K562 (cell line): ENCODE results near the gene FOXA3. TPM values are rescaled to one million over a fixed set of nuclear protein-coding genes. Genes with fewer than 3 reads are reported as not detected.

Experiments used
- ATAC-seq: fragments of 200-7000 bp; cut with Tn5 transposase; 3 replicates; pipeline ENCODE4 v1.9.1; 2020; ENCODE audit warnings: moderate library complexity
- BruUV-seq: library from RNA; stranded (reverse); fragments of 400-500 nt; replicated peaks from 2 replicates; lab custom pipeline; 2021; lab: Mats Ljungman, UMichigan
- CTCF ChIA-PET: fragments of 300-600 bp; formaldehyde crosslinking; extraction: SDS; loops from one replicate; lab custom pipeline; 2021; ENCODE audit warnings: low intra/inter-chr PET ratio; lab: Yijun Ruan, JAX
- POLR2A ChIA-PET: fragments of 300-600, 350-650 bp; sonication (Branson Sonifier 250); formaldehyde crosslinking; extraction: SDS; loops from one replicate; lab custom pipeline; 2021; ENCODE audit warnings: antibody characterized with exemption, inconsistent platforms; lab: Yijun Ruan, JAX
- DNase-seq, 4 experiments: peaks; one replicate each; pipeline versions ENCODE4 v3.0.0 to v3.0.0-alpha.2; 2011 to 2018; ENCODE audit warnings: low spot score in 3 of 4, mixed read lengths in 3 of 4; ENCODE audit errors: extremely low read depth in 1 of 4
- FAIRE-seq: peaks from 2 replicates; lab custom pipeline; 2011; peaks lifted over from hg19 to GRCh38; lab: Jason Lieb, UNC
- H2AFZ ChIP-seq: 2 replicates; pipeline ENCODE4 v1.6.0; 2011; ENCODE audit warnings: low read depth, low read length, control low read depth, inconsistent platforms
- H3K27ac ChIP-seq: fragments of 200-600 bp; 3 replicates; pipeline ENCODE4 v1.8.0; 2011; ENCODE audit warnings: low read depth, mild to moderate bottlenecking, control low read depth, inconsistent platforms, low read length, moderate library complexity, mixed read lengths; ENCODE audit errors: extremely low read depth
- H3K27me3 ChIP-seq, 2 experiments: fragments of 300-600 bp in 1 of 2; 2 replicates in 1 of 2; 3 replicates in 1 of 2; pipeline versions ENCODE4 v1.6.0 to v1.8.0; 2011; ENCODE audit warnings: inconsistent platforms in 2 of 2, low read length in 2 of 2, mild to moderate bottlenecking in 1 of 2, mixed read lengths in 1 of 2, moderate library complexity in 1 of 2; ENCODE audit not compliant: control insufficient read depth in 2 of 2, insufficient read depth in 2 of 2
- H3K36me3 ChIP-seq: fragments of 300-600 bp; 3 replicates; pipeline ENCODE4 v1.8.0; 2011; ENCODE audit warnings: mild to moderate bottlenecking, low read length, inconsistent platforms; ENCODE audit not compliant: control insufficient read depth, insufficient read depth
- H3K4me1 ChIP-seq, 2 experiments: fragments of 200-600 bp in 1 of 2; replicated peaks in 1 of 2; 2 replicates in 1 of 2; 3 replicates in 1 of 2; pipeline versions ENCODE4 v1.5.1 to v1.8.0; 2011; ENCODE audit warnings: inconsistent platforms in 2 of 2, low read length in 2 of 2, mild to moderate bottlenecking in 1 of 2, mixed read lengths in 1 of 2, moderate library complexity in 1 of 2; ENCODE audit not compliant: control insufficient read depth in 2 of 2, insufficient read depth in 2 of 2
- H3K4me2 ChIP-seq: 2 replicates; pipeline ENCODE4 v1.6.1; 2011; ENCODE audit warnings: low read length, control low read depth, inconsistent platforms, mixed read lengths; ENCODE audit not compliant: insufficient read depth
- H3K4me3 ChIP-seq: fragments of 200-600 bp; sonication (generic), shearing (Covaris generic); 2 replicates; pipeline ENCODE4 v1.5.1; 2016; ENCODE audit warnings: control low read depth, inconsistent platforms
- H3K79me2 ChIP-seq: fragments of 200-600 bp; 3 replicates; pipeline ENCODE4 v1.8.0; 2011; ENCODE audit warnings: low read length, inconsistent platforms; ENCODE audit not compliant: control insufficient read depth, insufficient read depth
- H3K9ac ChIP-seq, 2 experiments: 2 replicates each; pipeline versions ENCODE4 v1.6.0 to v1.6.1; 2011; ENCODE audit warnings: low read depth in 2 of 2, low read length in 2 of 2, control low read depth in 1 of 2, inconsistent platforms in 1 of 2, mild to moderate bottlenecking in 1 of 2, mixed read lengths in 1 of 2; ENCODE audit not compliant: insufficient read depth in 1 of 2
- H3K9me1 ChIP-seq: one replicate; pipeline ENCODE4 v1.6.0; 2011; ENCODE audit warnings: inconsistent platforms, mild to moderate bottlenecking, low read length, moderate library complexity; ENCODE audit not compliant: control insufficient read depth, insufficient read depth
- H3K9me3 ChIP-seq: replicated peaks from 2 replicates; pipeline ENCODE4 v1.5.1; 2011; ENCODE audit warnings: low read depth, low read length, inconsistent platforms; ENCODE audit not compliant: control insufficient read depth, insufficient read depth
- H4K20me1 ChIP-seq: replicated peaks from 2 replicates; pipeline ENCODE4 v1.6.1; 2011; ENCODE audit warnings: low read length, inconsistent platforms, mixed read lengths; ENCODE audit not compliant: control insufficient read depth, insufficient read depth
- RBFOX2 ChIP-seq: fragments of 200-400 bp; formaldehyde crosslinking; IDR thresholded peaks from 2 replicates; pipeline ENCODE4 v1.6.1; 2017; ENCODE audit warnings: low read depth, mild to moderate bottlenecking, low read length, moderate library complexity
- WGBS: fragments of 100-300 bp; shearing (Covaris generic); methylation state at CpG from one replicate; pipeline ENCODE4 v1.1.6; 2016; ENCODE audit warnings: low coverage, mixed read lengths; ENCODE audit not compliant: insufficient coverage; ENCODE audit errors: missing lambda C conversion rate; 5-methylcytosine and 5-hydroxymethylcytosine counted together
- in situ Hi-C: fragments of 300-500 bp; cut with MboI; formaldehyde crosslinking; loops from 4 replicates; pipeline ENCODE4 v1.15.0; 2018; ENCODE audit warnings: inconsistent platforms, mixed read lengths
- intact Hi-C: fragments of 100-400 bp; cut with micrococcal nuclease; formaldehyde crosslinking; loops from 2 replicates; pipeline ENCODE4 v1.14.2; 2022
- polyA plus RNA-seq, 8 experiments: library from polyadenylated mRNA; depleted of rRNA in 4 of 8; stranded (reverse) in 5 of 8; unstranded in 3 of 8; fragments of >200 nt; fragmentation: Nextera tagmentation in 2 of 8; fragmentation: Illumina TruSeq in 1 of 8; extraction: Ambion mirVana in 2 of 8; extraction: Trizol in 1 of 8; gene quantifications; 2 replicates each; pipeline versions ENCODE4 v1.2.1 to v1.2.3, GENCODE V29; 2011 to 2014; ENCODE audit warnings: inconsistent platforms in 1 of 8, missing spikeins in 1 of 8
- total RNA-seq, 7 experiments: library from RNA; depleted of rRNA in 6 of 7; stranded (reverse); fragments of >200 nt in 6 of 7; fragmentation: Illumina TruSeq in 2 of 7; extraction: Trizol in 2 of 7; gene quantifications; 2 replicates each; pipeline versions ENCODE4 v1.2.1 to v1.2.3, GENCODE V29; 2011 to 2021; ENCODE audit warnings: low replicate concordance in 1 of 7
- TF ChIP-seq, protein P1 (sequence below): fragments of 200-800 bp; sonication (Bioruptor generic); IDR thresholded peaks from 2 replicates; pipeline ENCODE4 v1.6.1; 2017; ENCODE audit warnings: missing genetic modification characterization, missing compliant biosample characterization

FOXA3 gene
- total and polyA plus RNA-seq, 9 of the 15 experiments (the other 6 are each of a cell fraction or from before 2014, with no cell fraction given) = 1.3 to 15.5 (median 4.7) TPM

DNA sequence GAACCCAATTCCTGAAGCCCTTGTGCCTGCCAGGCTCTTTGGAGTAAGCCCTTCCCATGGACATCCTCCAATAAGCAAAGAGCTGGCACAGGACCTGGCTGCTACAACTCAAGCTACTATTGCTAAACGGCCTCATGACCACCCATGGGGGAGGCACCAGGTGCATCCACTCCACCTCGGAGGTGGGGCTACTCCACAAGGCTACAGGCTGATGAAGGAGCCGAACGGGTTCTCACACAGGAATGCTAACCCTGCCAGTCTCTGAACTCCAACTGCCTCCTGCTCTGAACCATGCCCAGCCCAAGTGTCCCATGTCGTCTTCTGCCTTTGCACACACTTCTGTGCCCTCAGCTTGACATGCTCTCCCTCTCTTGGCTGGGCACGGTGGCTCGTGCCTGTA, 11.1 kb upstream of the FOXA3 start:
- no peak for DNase-seq
- Histone ChIP-seq H2AFZ (no peak overlapping the region), H3K9me1 (no peaks in the 10 kb centered on the region), H3K27ac (no peak overlapping the region), H3K36me3 (peaks cover 78% of the 10 kb centered on the region), H3K4me3 (no peak overlapping the region), H3K9me3 (no peaks in the 10 kb centered on the region), H3K79me2 (peaks cover 10% of the 10 kb centered on the region; the same call in 2 of the 3 replicates), H3K27me3 (no peaks in the 10 kb centered on the region), H3K9ac (no peak overlapping the region), H3K4me2 (no peak overlapping the region), H4K20me1 (no peaks in the 10 kb centered on the region), H3K4me1 (peaks cover 0 to 3% of the 10 kb centered on the region in 2 experiments; a peak in 1 of 5 replicates)
- FAIRE-seq = no peak
- ChIA-PET POLR2A (interaction anchor here (0.6 to 2.6 kb wide), 3 partner anchors 8 to 14 kb away, joined by 3 to 11 read pairs (median 10); partner anchors contain the start of genes FOXA3 and SYMPK), CTCF (no interaction called here)
- no peak for ATAC-seq
- WGBS = 92% methylated on average over 7 of the region's 7 CpGs
- BruUV-seq = no TSS peak
- 0 out of 2 replicates have a peak, but pooled peaks have one; percentile 21 for TF ChIP-seq RBFOX2
- TF ChIP-seq, protein P1, sequence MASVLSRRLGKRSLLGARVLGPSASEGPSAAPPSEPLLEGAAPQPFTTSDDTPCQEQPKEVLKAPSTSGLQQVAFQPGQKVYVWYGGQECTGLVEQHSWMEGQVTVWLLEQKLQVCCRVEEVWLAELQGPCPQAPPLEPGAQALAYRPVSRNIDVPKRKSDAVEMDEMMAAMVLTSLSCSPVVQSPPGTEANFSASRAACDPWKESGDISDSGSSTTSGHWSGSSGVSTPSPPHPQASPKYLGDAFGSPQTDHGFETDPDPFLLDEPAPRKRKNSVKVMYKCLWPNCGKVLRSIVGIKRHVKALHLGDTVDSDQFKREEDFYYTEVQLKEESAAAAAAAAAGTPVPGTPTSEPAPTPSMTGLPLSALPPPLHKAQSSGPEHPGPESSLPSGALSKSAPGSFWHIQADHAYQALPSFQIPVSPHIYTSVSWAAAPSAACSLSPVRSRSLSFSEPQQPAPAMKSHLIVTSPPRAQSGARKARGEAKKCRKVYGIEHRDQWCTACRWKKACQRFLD (CRISPR knock-in tag) = no peak
- in situ Hi-C loops = no loop called here
- intact Hi-C loops = no loop called here
